Mesothelial cell of epicardium (in vitro differentiated cells): ENCODE data around the gene PYGL. TPM values are rescaled to one million over a fixed set of nuclear protein-coding genes. Genes with fewer than 3 reads are reported as not detected.

Experiments
- DNase-seq, 2 experiments: peaks; one replicate each; pipeline ENCODE4 v3.0.0; 2021; ENCODE audit warnings: low spot score in 2 of 2; ENCODE audit not compliant: unreplicated experiment in 2 of 2
- H3K27ac Mint-ChIP-seq: 2 replicates; pipeline ENCODE4 v1.8.0; 2021; ENCODE audit warnings: mixed read lengths
- H3K27me3 Mint-ChIP-seq: 2 replicates; pipeline ENCODE4 v1.8.0; 2021; ENCODE audit warnings: low read depth, mixed read lengths
- H3K36me3 Mint-ChIP-seq: 2 replicates; pipeline ENCODE4 v1.8.0; 2021; ENCODE audit warnings: mixed read lengths
- H3K4me1 Mint-ChIP-seq: 2 replicates; pipeline ENCODE4 v1.8.0; 2021; ENCODE audit warnings: mixed read lengths
- H3K4me3 Mint-ChIP-seq: 2 replicates; pipeline ENCODE4 v1.8.0; 2021; ENCODE audit warnings: mild to moderate bottlenecking, moderate library complexity, mixed read lengths
- H3K9me3 Mint-ChIP-seq: 2 replicates; pipeline ENCODE4 v1.8.0; 2021; ENCODE audit warnings: mixed read lengths
- total RNA-seq: library from RNA; stranded (reverse); gene quantifications from 3 replicates; pipeline ENCODE4 v1.2.1, GENCODE V29; 2021
- TF ChIP-seq, protein P1 (sequence below): fragments of 200-600 bp; sonication (generic); IDR thresholded peaks from one replicate; pipeline ENCODE4 v1.5.0; 2021; ENCODE audit warnings: antibody characterized with exemption; ENCODE audit not compliant: unreplicated experiment

Gene PYGL
- total RNA-seq, 1 donor from 2014 or later = 21.6 TPM

DNA sequence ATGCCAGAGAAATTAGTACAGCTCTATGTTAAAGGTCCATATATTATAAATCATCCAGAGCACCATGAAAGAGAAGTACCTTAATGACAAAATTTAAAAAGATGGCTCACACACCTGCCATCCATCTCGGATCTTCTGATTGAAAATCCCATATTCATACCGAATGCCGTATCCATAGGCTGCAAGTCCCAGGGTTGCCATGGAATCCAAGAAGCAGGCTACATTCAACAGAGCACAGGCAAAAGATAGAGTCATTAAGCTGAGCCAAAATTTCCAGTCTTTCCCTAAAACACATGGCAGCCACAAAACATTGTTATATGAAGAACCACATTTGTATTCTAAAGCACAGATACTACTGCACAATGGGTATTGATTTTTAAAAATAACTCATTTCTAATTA lies 12.7 kb downstream of the PYGL start:
- DNase-seq = no peak
- H3K4me3 Mint-ChIP-seq = no peak overlapping the region
- no peak overlapping the region for H3K27ac Mint-ChIP-seq
- H3K27me3 Mint-ChIP-seq = no peaks in the 10 kb centered on the region
- no peaks in the 10 kb centered on the region for H3K9me3 Mint-ChIP-seq
- TF ChIP-seq, protein P1, sequence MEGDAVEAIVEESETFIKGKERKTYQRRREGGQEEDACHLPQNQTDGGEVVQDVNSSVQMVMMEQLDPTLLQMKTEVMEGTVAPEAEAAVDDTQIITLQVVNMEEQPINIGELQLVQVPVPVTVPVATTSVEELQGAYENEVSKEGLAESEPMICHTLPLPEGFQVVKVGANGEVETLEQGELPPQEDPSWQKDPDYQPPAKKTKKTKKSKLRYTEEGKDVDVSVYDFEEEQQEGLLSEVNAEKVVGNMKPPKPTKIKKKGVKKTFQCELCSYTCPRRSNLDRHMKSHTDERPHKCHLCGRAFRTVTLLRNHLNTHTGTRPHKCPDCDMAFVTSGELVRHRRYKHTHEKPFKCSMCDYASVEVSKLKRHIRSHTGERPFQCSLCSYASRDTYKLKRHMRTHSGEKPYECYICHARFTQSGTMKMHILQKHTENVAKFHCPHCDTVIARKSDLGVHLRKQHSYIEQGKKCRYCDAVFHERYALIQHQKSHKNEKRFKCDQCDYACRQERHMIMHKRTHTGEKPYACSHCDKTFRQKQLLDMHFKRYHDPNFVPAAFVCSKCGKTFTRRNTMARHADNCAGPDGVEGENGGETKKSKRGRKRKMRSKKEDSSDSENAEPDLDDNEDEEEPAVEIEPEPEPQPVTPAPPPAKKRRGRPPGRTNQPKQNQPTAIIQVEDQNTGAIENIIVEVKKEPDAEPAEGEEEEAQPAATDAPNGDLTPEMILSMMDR = no peak
- H3K4me1 Mint-ChIP-seq = peaks cover 6% of the 10 kb centered on the region
- H3K36me3 Mint-ChIP-seq = peaks cover 4% of the 10 kb centered on the region

DNA sequence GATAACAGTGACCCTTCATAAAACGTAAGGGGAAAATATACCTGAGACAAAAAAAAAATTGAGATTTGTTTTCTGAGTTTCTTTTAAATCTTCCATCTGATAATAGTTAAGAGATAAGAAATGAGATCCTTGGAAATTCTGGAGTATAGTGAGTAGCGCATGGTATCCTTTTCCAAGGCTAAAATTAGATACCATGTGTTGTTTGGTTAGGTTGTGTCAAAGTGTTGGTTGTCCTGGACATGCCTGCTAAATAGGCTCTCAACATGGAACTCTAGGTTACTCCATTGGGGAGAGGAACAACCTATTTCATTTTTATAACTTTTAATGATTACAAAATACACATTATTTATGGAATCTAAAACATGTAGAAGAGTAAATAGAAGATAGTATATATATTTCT lies 14.8 kb downstream of the PYGL start:
- Mint-ChIP-seq H3K9me3 (no peaks in the 10 kb centered on the region), H3K4me3 (no peak overlapping the region), H3K27ac (no peak overlapping the region), H3K4me1 (peaks cover 6% of the 10 kb centered on the region), H3K36me3 (peaks cover 4% of the 10 kb centered on the region), H3K27me3 (no peaks in the 10 kb centered on the region)
- TF ChIP-seq, protein P1 = no peak
- DNase-seq = no peak

DNA sequence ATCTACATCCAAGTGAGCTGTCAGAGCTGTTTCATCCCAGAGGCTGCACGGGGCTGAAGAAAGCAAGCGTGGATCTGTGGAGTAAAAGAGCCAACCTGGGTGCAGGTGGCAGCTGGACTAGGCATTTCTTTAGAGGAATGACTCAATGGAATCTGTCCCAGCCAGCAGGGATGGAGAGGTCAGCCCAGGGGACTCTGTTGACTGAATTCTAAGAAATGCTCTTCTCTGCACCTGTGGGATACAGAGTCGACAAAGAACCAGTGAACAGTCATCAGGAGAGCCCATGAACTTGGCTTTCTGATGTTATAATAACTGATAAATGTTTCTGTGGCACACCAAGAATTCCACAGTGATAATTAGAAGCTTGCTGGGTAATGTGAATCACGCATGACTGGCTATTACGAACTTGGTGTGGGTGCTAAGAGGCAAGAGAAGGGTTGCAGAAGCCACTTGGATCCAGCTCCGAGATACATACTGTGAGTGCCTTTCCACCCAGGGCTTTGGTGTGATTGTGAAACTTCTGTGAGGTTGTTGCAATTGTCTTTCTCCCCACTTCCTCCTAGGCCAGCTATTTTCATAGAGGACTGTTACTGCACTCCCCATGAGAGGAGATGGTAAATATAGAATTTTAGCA lies 16.2 kb downstream of the PYGL start:
- Mint-ChIP-seq H3K27me3 (no peaks in the 10 kb centered on the region), H3K27ac (no peak overlapping the region), H3K36me3 (peaks cover 6% of the 10 kb centered on the region), H3K9me3 (no peaks in the 10 kb centered on the region), H3K4me3 (no peak overlapping the region), H3K4me1 (peaks cover 6% of the 10 kb centered on the region)
- DNase-seq = no peak
- TF ChIP-seq, protein P1 = no peak

DNA sequence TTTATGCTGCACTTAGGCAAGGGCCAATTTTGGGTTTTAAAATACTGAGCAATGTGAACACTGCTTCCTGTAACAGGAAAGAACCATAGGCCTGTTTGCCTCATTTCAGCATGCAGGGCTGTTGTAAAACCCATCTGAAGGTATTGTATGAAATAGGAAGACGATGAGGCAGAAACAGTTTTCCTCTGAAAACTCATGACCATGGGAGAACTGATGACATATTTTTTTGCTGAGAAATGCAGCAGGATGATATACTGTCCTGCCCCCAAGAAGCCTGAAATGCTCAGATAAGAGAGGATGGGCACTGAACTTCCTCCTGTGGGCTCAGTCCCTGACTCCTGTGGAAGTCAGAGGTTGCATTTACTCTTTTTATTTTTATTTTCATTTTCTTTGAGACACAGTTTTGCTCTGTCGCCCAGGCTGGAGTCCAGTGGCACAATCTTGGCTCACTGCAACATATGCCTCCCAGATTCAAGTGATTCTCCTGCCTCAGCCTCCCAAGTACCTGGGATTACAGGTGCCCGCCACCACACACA lies 17.4 kb downstream of the PYGL start:
- Mint-ChIP-seq H3K4me3 (no peak overlapping the region), H3K27ac (no peak overlapping the region), H3K36me3 (peaks cover 5% of the 10 kb centered on the region), H3K9me3 (no peaks in the 10 kb centered on the region), H3K27me3 (no peaks in the 10 kb centered on the region), H3K4me1 (no peaks in the 10 kb centered on the region)
- no peak for DNase-seq
- TF ChIP-seq, protein P1 = no peak

- Mint-ChIP-seq H3K4me3 (no peak overlapping the region), H3K27me3 (no peaks in the 10 kb centered on the region), H3K9me3 (no peaks in the 10 kb centered on the region), H3K36me3 (peaks cover 2% of the 10 kb centered on the region), H3K4me1 (peaks cover 7% of the 10 kb centered on the region), H3K27ac (no peak overlapping the region)
- DNase-seq = no peak
- TF ChIP-seq, protein P1 = no peak
These were observed 19.4 kb downstream of the PYGL start for GRCh38 chr14:50924843-50925242.
